Raji (cell line): Measurements from ENCODE around the gene KIAA1328.

Experiments used
- POLR2A ChIP-seq: IDR thresholded peaks from 2 replicates; pipeline ENCODE4 v1.6.1; 2011; ENCODE audit warnings: low read depth, low read length, control low read depth; ENCODE audit not compliant: insufficient read depth

Gene KIAA1328

DNA sequence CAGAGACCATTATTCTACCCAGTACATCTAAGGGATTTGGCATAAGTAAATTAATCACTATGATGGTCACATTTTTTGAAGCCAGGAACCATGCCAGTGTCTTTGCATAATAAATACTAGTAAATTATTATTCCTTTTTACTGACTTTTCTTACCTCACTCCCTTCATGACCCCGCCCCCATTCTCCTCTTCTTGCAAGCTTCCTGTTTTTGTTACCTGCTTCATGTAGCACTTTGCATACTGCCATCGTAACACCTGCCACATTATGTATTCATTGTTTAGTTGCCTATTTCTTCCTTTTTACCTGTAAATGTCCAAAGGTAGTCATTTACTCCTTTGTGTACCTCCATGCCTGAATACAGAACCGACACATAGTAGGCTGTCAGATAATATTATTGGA is 309.5 kb downstream of the KIAA1328 start:
- TF ChIP-seq POLR2A, result no peak

DNA sequence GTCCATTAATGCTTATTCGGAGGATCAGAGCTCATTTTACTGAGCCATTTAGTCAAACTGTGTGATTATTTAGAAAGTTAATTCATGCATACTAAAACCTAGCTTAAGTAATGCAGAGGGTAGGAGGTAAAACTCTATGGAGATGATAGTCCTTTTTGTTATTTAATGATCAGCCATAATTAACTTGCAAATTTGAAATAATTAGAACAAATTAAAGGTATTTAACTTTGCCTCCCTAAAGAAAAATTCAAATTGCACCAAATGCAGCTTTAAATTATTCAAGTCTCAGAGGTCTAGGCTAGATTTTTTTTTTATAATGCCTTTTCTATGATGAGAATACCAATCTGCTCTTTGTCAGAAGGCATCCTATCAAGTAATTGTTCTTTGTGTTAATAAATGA is 310.9 kb downstream of the KIAA1328 start:
- TF ChIP-seq POLR2A, result no peak

DNA sequence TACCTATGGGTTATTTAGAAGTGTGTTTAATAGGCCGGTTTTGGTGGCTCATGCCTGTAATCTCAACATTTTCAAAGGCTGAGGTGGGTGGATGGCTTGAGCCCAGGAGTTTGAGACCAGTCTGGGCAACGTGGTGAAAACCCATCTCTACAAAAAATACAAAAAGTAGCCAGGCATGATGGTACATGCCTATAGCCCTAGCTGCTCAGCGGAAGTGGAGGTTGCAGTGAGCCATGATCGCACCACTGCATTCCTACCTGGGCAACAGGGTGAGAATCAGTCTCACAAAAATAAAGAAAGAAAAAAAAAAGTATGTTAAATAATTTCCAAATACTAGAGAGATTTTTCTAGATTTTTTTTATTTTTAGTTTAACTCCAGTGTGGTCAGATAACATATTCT is 316.0 kb downstream of the KIAA1328 start:
- no peak for TF ChIP-seq POLR2A

- no peak for TF ChIP-seq POLR2A
Measured at GRCh38 chr18:37156330-37156942, 327.5 kb downstream of the KIAA1328 start.

- TF ChIP-seq POLR2A, result no peak
Measured at GRCh38 chr18:37160038-37160820, 331.3 kb downstream of the KIAA1328 start.

GRCh38 chr18:37161491-37161890 is 332.6 kb downstream of the KIAA1328 start:
- no peak for TF ChIP-seq POLR2A

DNA sequence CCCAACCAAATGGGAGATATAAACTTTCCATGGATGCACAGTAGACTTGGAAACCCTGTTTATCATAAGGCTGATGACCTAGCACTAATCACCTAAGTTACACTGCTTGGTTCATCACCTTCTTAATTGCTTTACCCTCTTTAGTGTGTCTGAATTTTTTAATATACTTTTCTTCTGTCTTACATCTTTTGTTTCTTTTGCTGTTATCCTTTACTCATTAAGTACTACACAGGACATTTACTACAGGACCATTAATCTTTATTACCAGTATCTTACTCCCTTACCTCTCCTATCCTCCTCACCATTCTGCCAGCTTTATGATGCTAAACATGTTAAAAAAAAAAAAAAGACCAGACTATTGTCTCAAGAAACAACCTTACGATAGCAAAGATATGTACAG is 333.6 kb downstream of the KIAA1328 start:
- TF ChIP-seq POLR2A, result no peak

DNA sequence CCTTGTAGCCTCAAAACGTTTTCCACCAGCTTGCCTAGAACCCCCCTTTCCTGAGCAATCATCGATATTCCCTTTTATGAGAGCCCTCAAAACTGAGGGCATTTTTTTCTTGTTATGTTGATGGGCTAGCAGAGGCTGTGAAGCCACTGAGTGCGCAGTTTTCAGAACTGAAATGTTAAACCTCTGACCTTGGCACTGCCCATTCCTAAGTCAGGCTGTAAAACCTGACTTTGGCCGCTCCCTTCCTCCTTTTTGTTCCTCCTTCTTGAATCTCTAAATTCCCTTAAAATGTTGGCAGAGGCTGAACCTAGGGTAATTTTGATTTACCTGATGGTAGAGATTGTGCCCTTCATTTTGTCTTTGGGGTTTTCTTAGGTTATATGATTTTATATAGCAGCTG is 334.2 kb downstream of the KIAA1328 start:
- TF ChIP-seq POLR2A, result no peak

DNA sequence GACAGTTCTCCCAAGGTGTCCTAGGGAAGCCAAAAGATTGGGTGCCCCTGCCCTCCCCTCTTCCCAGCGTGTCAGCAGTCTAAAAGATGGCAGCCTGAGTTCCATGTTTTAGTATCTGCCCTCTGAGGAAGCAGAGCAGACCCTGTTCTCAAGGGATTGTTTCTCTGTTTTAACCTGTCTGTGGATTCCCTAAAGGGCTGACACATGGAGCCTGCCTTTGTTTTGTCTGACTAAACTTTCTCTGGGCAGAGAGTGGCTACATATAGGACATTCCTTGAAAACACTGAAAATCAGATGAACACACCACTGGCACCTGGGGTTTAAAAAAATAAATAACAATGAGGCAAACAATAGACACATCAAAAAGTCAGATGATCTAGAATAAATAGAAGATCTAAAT is 337.6 kb downstream of the KIAA1328 start:
- TF ChIP-seq POLR2A, result no peak

DNA sequence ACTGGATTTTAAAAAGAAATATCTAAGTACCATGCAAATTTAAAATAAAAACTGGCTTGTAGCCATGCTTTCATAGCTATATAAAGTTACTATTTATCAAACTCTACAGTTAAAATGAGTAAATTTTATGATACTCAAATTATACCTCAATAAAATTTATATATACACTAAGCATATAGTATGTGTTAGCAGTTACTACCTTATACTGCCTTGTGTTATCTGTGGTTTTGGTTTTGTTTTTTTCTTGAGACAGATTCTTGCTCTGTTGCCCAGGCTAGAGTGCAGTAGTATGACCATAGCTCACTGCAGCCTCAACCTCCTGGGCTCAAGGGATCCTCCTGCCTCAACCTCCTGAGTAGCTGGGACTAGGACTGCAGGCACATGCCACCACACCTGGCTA is 342.1 kb downstream of the KIAA1328 start:
- TF ChIP-seq POLR2A, result no peak

- TF ChIP-seq POLR2A, result no peak
Measured at GRCh38 chr18:37173384-37173783, 344.5 kb downstream of the KIAA1328 start.

- no peak for TF ChIP-seq POLR2A
Measured at GRCh38 chr18:37175727-37176620, 347.0 kb downstream of the KIAA1328 start.

- TF ChIP-seq POLR2A, result no peak
Measured at GRCh38 chr18:37176621-37176934, 347.7 kb downstream of the KIAA1328 start.

DNA sequence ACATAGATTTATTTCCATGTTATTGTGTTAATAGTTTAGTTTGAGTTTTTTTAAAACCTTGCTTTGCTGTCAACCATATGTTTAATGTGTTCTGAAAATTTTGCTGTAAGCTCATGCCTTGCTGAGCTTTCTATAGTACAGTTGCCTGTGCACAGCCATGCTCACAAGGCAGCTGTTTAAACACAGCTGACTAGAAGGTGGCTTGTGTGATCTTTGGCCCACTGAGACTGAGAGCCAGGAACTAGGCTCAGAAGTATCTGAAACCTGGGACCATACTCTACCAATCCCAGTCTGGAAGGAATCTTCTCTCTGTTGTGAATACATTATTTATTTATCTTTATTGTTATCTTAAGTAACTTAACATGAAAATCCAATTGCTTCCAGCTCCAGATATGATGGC is 350.5 kb downstream of the KIAA1328 start:
- TF ChIP-seq POLR2A, result no peak

DNA sequence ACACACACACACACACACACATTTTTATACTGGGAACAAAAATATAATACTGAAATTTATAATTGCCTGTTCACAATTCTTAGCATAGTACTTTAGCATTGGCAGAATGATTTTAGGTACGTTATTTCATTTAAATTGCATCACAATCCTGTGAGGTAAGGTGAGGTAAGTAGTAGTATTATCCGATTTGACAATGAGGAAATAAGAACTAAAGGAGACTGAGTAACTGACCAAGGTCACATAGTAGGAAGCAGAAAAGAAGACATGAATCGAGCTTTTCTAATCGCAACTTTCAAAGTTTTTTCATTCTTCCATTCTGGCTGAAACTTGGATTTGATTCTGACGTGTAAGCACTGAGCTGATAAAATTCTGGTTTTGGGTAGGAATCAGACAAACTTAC is 351.2 kb downstream of the KIAA1328 start:
- no peak for TF ChIP-seq POLR2A
